VCaP (cell line): Measurements from ENCODE around the gene CCL21.

Experiments
- H3K27ac ChIP-seq: fragments of 450-650 bp; 2 replicates; pipeline ENCODE4 v1.5.1; 2017
- TF ChIP-seq, protein P1 (sequence below): fragments of 450-650 bp; conservative IDR thresholded peaks from 2 replicates; pipeline ENCODE4 v1.5.1; 2017; ENCODE audit warnings: mild to moderate bottlenecking, moderate library complexity

The CCL21 gene

DNA sequence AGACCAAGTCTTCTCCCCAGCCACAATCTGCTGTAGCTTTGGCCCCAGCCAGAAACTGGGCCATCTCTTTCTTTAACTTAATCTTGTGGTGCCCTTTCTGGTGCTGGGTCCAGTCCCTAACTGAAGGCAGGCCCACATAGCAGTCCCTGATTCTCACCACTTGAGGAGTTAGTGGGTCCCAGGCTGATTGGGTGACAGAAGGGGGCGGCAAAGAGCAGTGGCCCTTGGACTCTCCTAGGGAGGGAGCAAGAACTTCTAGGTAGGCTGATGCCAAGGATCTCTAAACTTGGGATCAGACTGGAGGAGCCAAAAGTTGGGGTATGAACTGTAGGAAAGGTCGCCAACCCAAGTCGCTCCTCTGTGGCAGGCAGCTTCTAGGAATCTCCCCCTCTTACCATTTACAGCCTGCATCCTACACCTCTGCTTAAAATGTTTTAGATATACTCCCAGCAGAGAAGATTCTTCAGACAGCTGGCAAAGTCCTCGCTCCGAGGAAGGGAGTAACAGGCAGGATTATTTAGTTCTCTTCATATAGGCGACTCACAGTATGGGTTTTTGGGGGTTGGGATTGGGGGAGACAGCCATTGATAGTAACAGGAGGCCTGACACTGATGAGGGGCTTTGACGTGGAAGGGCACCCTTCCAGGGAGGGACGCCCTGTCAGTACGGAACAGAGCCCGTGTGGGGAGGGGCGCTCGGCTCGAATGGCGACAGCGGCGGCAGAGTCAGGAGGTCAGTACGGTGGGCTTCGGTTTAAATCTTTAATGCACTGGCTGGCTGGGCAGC lies 45.5 kb downstream of the CCL21 start:
- TF ChIP-seq, protein P1, sequence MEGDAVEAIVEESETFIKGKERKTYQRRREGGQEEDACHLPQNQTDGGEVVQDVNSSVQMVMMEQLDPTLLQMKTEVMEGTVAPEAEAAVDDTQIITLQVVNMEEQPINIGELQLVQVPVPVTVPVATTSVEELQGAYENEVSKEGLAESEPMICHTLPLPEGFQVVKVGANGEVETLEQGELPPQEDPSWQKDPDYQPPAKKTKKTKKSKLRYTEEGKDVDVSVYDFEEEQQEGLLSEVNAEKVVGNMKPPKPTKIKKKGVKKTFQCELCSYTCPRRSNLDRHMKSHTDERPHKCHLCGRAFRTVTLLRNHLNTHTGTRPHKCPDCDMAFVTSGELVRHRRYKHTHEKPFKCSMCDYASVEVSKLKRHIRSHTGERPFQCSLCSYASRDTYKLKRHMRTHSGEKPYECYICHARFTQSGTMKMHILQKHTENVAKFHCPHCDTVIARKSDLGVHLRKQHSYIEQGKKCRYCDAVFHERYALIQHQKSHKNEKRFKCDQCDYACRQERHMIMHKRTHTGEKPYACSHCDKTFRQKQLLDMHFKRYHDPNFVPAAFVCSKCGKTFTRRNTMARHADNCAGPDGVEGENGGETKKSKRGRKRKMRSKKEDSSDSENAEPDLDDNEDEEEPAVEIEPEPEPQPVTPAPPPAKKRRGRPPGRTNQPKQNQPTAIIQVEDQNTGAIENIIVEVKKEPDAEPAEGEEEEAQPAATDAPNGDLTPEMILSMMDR = peak; percentile 73
- peak overlapping the region; percentile 73 for H3K27ac ChIP-seq

DNA sequence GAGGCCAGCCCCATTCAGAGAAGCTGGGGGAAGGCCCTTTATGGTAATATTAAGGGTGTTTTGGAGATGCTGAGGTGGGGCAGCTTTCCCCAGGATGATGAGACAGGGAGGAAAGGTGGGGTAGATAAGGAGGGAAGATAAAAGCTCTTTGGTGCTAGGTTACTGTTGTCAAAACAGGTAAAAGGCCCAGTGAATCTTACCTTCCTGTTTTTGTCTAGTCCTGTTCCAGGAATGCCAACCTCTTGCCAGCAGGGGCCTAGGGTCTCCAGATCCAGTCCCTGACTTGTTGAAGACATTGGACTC lies 46.7 kb downstream of the CCL21 start:
- TF ChIP-seq, protein P1 = no peak
- H3K27ac ChIP-seq = no peak overlapping the region

DNA sequence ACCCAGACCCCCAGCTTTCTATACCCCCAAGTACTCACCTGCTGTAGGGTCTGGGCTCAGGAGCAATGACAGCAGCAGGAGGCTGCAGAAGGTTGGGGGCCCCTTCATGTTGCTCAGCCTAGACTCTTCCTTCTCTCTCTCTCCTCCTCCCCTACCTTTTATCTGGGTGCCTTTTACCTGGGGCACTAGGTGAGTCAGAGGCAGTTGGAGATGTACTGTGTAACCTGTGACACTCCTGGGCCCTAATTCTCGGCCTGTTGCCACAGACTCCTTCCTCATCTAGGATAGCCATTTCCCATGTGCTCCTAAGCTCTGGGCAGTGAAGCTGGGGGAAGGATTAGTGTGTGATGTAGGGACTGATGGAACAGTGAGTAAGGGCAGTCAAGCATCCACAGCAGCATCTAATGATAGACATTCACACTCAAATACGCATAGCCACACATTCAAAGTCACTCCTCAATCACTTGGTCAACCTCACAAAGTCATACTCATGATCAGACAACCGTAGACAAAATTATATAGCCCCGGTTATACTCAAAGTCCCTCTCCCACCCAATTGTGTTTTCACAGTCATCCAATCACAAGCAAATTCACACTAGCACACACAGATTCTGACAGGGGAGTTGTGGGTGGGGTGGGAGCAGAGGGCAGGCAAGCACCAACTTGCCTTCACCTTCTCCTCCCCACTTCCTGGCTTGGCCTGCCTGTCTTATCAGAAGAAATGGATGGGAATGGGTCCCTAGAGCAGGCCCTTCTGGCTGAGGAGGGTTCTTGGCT lies 47.2 kb downstream of the CCL21 start, which contains the start of gene CCL27:
TSS of gene CCL27 (minus strand) at position 132 of the 777 bp plus-strand sequence. CDS start at position 108, 24 bp downstream.
- TF ChIP-seq, protein P1 = no peak
- H3K27ac ChIP-seq = no peak within 1 kb of the TSS

DNA sequence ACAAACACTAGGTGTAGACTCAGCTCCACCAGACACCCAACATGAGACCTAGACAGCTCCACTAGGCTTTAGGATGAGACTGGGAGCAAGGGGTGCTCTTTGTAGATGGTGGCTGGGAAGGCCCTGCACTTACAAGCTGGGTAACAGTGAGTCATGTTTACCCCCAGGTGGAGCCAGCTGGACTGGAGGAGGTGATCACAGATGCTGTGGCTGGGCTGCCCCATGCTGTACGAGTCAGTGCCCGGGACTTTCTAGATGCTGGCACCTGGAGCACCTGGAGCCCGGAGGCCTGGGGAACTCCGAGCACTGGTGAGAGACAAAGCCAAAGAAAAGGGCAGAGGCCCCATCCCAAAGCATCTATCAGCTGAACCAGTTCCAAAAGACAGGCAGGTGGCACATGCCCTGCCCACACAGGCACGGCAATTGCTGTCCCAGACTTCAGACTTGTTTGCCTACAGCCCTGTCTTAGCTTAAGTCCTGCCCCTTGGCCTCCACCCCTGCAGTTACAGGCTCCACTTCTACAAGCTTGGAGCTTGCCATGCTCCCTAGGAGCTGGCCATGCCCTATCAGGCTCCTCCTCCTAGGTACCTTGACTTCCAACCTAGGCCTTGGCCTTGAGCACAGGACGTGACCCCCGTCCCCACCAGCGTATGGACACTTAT lies 50.2 kb downstream of the CCL21 start:
- TF ChIP-seq, protein P1 = no peak
- H3K27ac ChIP-seq = no peak overlapping the region
